GM13976 (cell line): Measurements from ENCODE around the gene ESAM.

ENCODE experiments used
- DNase-seq: peaks from one replicate; pipeline ENCODE4 v3.0.0; 2012; ENCODE audit warnings: low spot score
- in situ Hi-C: fragments of 300-500 bp; cut with MboI; formaldehyde crosslinking; loops from one replicate; pipeline ENCODE4 v1.12.0; 2022; ENCODE audit warnings: low sequenced_read_pairs, mixed read lengths, inconsistent platforms; ENCODE audit not compliant: unreplicated experiment
- TF ChIP-seq, protein P1 (sequence below): IDR thresholded peaks from 2 replicates; pipeline ENCODE4 v1.5.1; 2012; ENCODE audit warnings: borderline replicate concordance, mild to moderate bottlenecking; ENCODE audit not compliant: insufficient read depth; ENCODE audit errors: extremely low read depth, missing control alignments, control extremely low read depth

Gene ESAM

GRCh38 chr11:124762624-124763155 lies 600 bp upstream of the ESAM start:
- DNase-seq = peak; percentile 55
- in situ Hi-C loops = loop anchor here (10.0 kb wide), 1 partner anchor 88 kb away; the partner anchor contains the start of genes SIAE and SPA17
- TF ChIP-seq, protein P1, sequence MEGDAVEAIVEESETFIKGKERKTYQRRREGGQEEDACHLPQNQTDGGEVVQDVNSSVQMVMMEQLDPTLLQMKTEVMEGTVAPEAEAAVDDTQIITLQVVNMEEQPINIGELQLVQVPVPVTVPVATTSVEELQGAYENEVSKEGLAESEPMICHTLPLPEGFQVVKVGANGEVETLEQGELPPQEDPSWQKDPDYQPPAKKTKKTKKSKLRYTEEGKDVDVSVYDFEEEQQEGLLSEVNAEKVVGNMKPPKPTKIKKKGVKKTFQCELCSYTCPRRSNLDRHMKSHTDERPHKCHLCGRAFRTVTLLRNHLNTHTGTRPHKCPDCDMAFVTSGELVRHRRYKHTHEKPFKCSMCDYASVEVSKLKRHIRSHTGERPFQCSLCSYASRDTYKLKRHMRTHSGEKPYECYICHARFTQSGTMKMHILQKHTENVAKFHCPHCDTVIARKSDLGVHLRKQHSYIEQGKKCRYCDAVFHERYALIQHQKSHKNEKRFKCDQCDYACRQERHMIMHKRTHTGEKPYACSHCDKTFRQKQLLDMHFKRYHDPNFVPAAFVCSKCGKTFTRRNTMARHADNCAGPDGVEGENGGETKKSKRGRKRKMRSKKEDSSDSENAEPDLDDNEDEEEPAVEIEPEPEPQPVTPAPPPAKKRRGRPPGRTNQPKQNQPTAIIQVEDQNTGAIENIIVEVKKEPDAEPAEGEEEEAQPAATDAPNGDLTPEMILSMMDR = no peak

GRCh38 chr11:124761301-124762104 lies 587 bp downstream of the ESAM start:
- TF ChIP-seq, protein P1 = no peak
- peak; percentile 50 for DNase-seq
- in situ Hi-C loops = loop anchor here (10.0 kb wide), 1 partner anchor 87 kb away; the partner anchor contains the start of genes SIAE and SPA17

GRCh38 chr11:124760806-124761205 lies 1.3 kb downstream of the ESAM start:
- DNase-seq = no peak
- in situ Hi-C loops = loop anchor here (10.0 kb wide), 1 partner anchor 86 kb away; the partner anchor contains the start of genes SIAE and SPA17
- TF ChIP-seq, protein P1 = no peak

- TF ChIP-seq, protein P1 = no peak
- DNase-seq = peak; percentile 58
- in situ Hi-C loops = loop anchor here (10.0 kb wide), 1 partner anchor 85 kb away; the partner anchor contains the start of genes SIAE and SPA17
Measured at GRCh38 chr11:124760205-124760652, 1.9 kb downstream of the ESAM start.

GRCh38 chr11:124759266-124760204 lies 2.6 kb downstream of the ESAM start:
- TF ChIP-seq, protein P1 = no peak
- in situ Hi-C loops = loop anchor here (10.0 kb wide), 1 partner anchor 85 kb away; the partner anchor contains the start of genes SIAE and SPA17
- peak; percentile 45 for DNase-seq
